Central memory CD8-positive, alpha-beta T cell (primary cell): ENCODE data around the gene RNF121.

Experiments used
- ATAC-seq: fragments of 150-1000 bp; cut with Tn5 transposase; replicated peaks from 2 replicates; pipeline ENCODE4 v1.10.0; 2022; ENCODE audit warnings: mild to moderate bottlenecking, moderate FRiP score, moderate number of reproducible peaks; ENCODE audit not compliant: poor library complexity, severe bottlenecking; ENCODE audit errors: extremely low read depth
- DNase-seq, 2 donors: peaks; one replicate each; pipeline ENCODE4 v3.0.0; 2021; ENCODE audit warnings: low spot score in 2 of 2
- H3K27ac Mint-ChIP-seq: one replicate; pipeline ENCODE4 v1.8.0; 2022; ENCODE audit warnings: low read depth, mild to moderate bottlenecking, moderate library complexity, mixed read lengths
- H3K27me3 Mint-ChIP-seq: one replicate; pipeline ENCODE4 v1.8.0; 2022; ENCODE audit warnings: mixed read lengths
- H3K36me3 Mint-ChIP-seq: one replicate; pipeline ENCODE4 v1.8.0; 2022; ENCODE audit warnings: mild to moderate bottlenecking, moderate library complexity, mixed read lengths; ENCODE audit not compliant: insufficient read depth
- H3K4me1 Mint-ChIP-seq: one replicate; pipeline ENCODE4 v1.8.0; 2022; ENCODE audit warnings: mixed read lengths
- H3K4me3 Mint-ChIP-seq: one replicate; pipeline ENCODE4 v1.8.0; 2022; ENCODE audit warnings: mild to moderate bottlenecking, moderate library complexity, mixed read lengths
- H3K9me3 Mint-ChIP-seq: one replicate; pipeline ENCODE4 v1.8.0; 2022; ENCODE audit warnings: mixed read lengths

Gene RNF121

GRCh38 chr11:72005347-72006260 is 76.8 kb downstream of the RNF121 start:
- ATAC-seq (no peak), DNase-seq (no peak)
- Mint-ChIP-seq H3K4me3 (no peak overlapping the region), H3K27me3 (no peaks in the 10 kb centered on the region), H3K9me3 (no peaks in the 10 kb centered on the region), H3K4me1 (peaks cover 19% of the 10 kb centered on the region), H3K27ac (peak overlapping the region; percentile 69), H3K36me3 (peaks cover 39% of the 10 kb centered on the region)

- Mint-ChIP-seq H3K4me3 (no peak overlapping the region), H3K4me1 (peaks cover 11% of the 10 kb centered on the region), H3K36me3 (peaks cover 40% of the 10 kb centered on the region), H3K9me3 (no peaks in the 10 kb centered on the region), H3K27me3 (no peaks in the 10 kb centered on the region), H3K27ac (peak overlapping the region; percentile 69)
- ATAC-seq (no peak), DNase-seq (no peak)
These were observed 77.7 kb downstream of the RNF121 start for GRCh38 chr11:72006309-72007088.

GRCh38 chr11:72007089-72007476 is 78.2 kb downstream of the RNF121 start:
- Mint-ChIP-seq H3K36me3 (peaks cover 40% of the 10 kb centered on the region), H3K4me3 (no peak overlapping the region), H3K9me3 (no peaks in the 10 kb centered on the region), H3K4me1 (peaks cover 6% of the 10 kb centered on the region), H3K27me3 (no peaks in the 10 kb centered on the region), H3K27ac (peak overlapping the region; percentile 67)
- no peak for DNase-seq
- ATAC-seq, result no peak

GRCh38 chr11:72007587-72007986 is 78.7 kb downstream of the RNF121 start:
- Mint-ChIP-seq H3K27ac (peak overlapping the region; percentile 67), H3K9me3 (no peaks in the 10 kb centered on the region), H3K4me1 (peaks cover 1% of the 10 kb centered on the region), H3K4me3 (no peak overlapping the region), H3K36me3 (peaks cover 37% of the 10 kb centered on the region), H3K27me3 (no peaks in the 10 kb centered on the region)
- no peak for DNase-seq
- ATAC-seq, result no peak

GRCh38 chr11:72008728-72009127 is 79.9 kb downstream of the RNF121 start:
- Mint-ChIP-seq H3K9me3 (no peaks in the 10 kb centered on the region), H3K27me3 (no peaks in the 10 kb centered on the region), H3K27ac (peak overlapping the region; percentile 74), H3K4me3 (no peak overlapping the region), H3K4me1 (no peaks in the 10 kb centered on the region), H3K36me3 (peaks cover 40% of the 10 kb centered on the region)
- DNase-seq (no peak), ATAC-seq (no peak)

- no peaks in the 10 kb centered on the region for H3K9me3 Mint-ChIP-seq
- ATAC-seq (no peak), DNase-seq (no peak)
- peak overlapping the region; percentile 51 for H3K27ac Mint-ChIP-seq
- H3K27me3 Mint-ChIP-seq, result no peaks in the 10 kb centered on the region
- no peaks in the 10 kb centered on the region for H3K4me1 Mint-ChIP-seq
- H3K36me3 Mint-ChIP-seq, result peaks cover 38% of the 10 kb centered on the region
- no peak overlapping the region for H3K4me3 Mint-ChIP-seq
These were observed 80.3 kb downstream of the RNF121 start for GRCh38 chr11:72009156-72009555.

- DNase-seq, result no peak
- Mint-ChIP-seq H3K4me1 (peaks cover 14% of the 10 kb centered on the region), H3K27me3 (no peaks in the 10 kb centered on the region), H3K4me3 (peak overlapping the region; percentile 25), H3K9me3 (no peaks in the 10 kb centered on the region), H3K36me3 (peaks cover 44% of the 10 kb centered on the region), H3K27ac (peak overlapping the region; percentile 72)
- no peak for ATAC-seq
These were observed 81.8 kb downstream of the RNF121 start for GRCh38 chr11:72010529-72011233.

- Mint-ChIP-seq H3K9me3 (no peaks in the 10 kb centered on the region), H3K27me3 (no peaks in the 10 kb centered on the region), H3K4me1 (peaks cover 14% of the 10 kb centered on the region), H3K36me3 (peaks cover 51% of the 10 kb centered on the region), H3K4me3 (no peak overlapping the region), H3K27ac (peak overlapping the region; percentile 72)
- ATAC-seq (no peak), DNase-seq (no peak)
These were observed 83.3 kb downstream of the RNF121 start for GRCh38 chr11:72012091-72012630.

GRCh38 chr11:72012897-72013721 is 84.3 kb downstream of the RNF121 start:
- ATAC-seq (no peak), DNase-seq (no peak)
- Mint-ChIP-seq H3K27me3 (no peaks in the 10 kb centered on the region), H3K4me3 (no peak overlapping the region), H3K4me1 (peaks cover 14% of the 10 kb centered on the region), H3K27ac (peak overlapping the region; percentile 64), H3K9me3 (no peaks in the 10 kb centered on the region), H3K36me3 (peaks cover 54% of the 10 kb centered on the region)

GRCh38 chr11:72013765-72014711 is 85.2 kb downstream of the RNF121 start:
- no peak overlapping the region for H3K4me3 Mint-ChIP-seq
- H3K9me3 Mint-ChIP-seq, result no peaks in the 10 kb centered on the region
- no peak for DNase-seq
- ATAC-seq, result no peak
- H3K36me3 Mint-ChIP-seq, result peaks cover 59% of the 10 kb centered on the region
- H3K27me3 Mint-ChIP-seq, result no peaks in the 10 kb centered on the region
- H3K4me1 Mint-ChIP-seq, result peaks cover 14% of the 10 kb centered on the region
- peak overlapping the region; percentile 86 for H3K27ac Mint-ChIP-seq

- no peak overlapping the region for H3K4me3 Mint-ChIP-seq
- H3K9me3 Mint-ChIP-seq, result no peaks in the 10 kb centered on the region
- peaks cover 60% of the 10 kb centered on the region for H3K36me3 Mint-ChIP-seq
- peaks cover 14% of the 10 kb centered on the region for H3K4me1 Mint-ChIP-seq
- ATAC-seq, result no peak
- no peaks in the 10 kb centered on the region for H3K27me3 Mint-ChIP-seq
- DNase-seq, result no peak
- peak overlapping the region; percentile 86 for H3K27ac Mint-ChIP-seq
These were observed 86.0 kb downstream of the RNF121 start for GRCh38 chr11:72014761-72015320.
